ENCODE results near the gene RPL38.

- TF ChIP-seq CTCF (IDR thresholded peaks at IDR 0.05; ENCODE audit: insufficient read depth, low read length, poor library complexity, severe bottlenecking) (no peak), EZH2phosphoT487 (conservative IDR thresholded peaks at IDR 0.05; ENCODE audit: low read length) (no peak)
Observed at GRCh38 chr17:74251051-74251450, 47.6 kb downstream of the RPL38 start.

All from SU-DHL-6 (cell line).